ENCODE data around the gene BCOR. TPM values are rescaled to one million over a fixed set of nuclear protein-coding genes. Genes with fewer than 3 reads are reported as not detected.

BCOR gene
- total and polyA plus RNA-seq, 9 of the 15 experiments (the other 6 are each of a cell fraction or from before 2014, with no cell fraction given) = 27.5 to 113 (median 37.6) TPM

DNA sequence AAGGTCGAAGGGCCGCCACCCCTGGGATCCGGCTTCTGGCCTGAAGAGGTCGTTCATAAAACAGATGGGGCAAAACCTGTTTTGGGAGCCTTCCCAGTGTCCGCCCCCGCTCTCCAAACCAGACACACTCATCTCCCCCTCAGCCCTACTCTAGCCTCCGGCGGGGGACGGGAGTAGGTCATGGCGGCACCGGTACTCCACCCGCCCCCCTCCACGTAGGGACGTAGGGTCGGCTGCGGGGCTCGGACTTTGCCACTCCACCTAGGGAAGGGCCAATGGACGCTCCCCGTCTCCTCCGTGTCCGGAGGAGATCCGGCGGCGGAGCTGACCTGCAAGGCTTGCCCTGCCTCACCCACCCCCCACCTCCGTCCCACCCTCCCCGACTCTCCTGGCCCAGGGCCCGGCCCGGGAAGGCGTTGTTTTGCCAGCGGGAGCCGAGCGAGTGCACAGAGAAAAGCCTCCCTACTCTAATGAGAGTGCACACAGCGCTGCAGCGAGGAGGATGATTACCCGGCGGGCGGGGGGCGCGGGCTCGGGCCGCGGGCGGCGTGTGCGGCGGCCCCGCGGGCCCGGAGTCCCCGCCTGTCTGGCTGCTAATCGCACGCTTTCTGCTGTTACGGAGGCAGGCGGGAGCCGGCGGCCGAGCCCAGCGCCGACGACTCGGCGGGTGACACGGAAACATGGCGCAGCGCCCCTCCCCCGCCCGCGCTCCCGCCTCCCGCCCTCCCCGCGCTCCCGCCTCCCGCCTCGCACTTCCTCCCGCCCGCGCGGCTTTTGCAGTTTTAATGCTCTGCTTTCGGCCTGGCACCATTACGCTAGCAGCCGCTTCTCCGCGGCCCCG is 8.3 kb upstream of the BCOR start (continued):
- TF ChIP-seq, protein P1, sequence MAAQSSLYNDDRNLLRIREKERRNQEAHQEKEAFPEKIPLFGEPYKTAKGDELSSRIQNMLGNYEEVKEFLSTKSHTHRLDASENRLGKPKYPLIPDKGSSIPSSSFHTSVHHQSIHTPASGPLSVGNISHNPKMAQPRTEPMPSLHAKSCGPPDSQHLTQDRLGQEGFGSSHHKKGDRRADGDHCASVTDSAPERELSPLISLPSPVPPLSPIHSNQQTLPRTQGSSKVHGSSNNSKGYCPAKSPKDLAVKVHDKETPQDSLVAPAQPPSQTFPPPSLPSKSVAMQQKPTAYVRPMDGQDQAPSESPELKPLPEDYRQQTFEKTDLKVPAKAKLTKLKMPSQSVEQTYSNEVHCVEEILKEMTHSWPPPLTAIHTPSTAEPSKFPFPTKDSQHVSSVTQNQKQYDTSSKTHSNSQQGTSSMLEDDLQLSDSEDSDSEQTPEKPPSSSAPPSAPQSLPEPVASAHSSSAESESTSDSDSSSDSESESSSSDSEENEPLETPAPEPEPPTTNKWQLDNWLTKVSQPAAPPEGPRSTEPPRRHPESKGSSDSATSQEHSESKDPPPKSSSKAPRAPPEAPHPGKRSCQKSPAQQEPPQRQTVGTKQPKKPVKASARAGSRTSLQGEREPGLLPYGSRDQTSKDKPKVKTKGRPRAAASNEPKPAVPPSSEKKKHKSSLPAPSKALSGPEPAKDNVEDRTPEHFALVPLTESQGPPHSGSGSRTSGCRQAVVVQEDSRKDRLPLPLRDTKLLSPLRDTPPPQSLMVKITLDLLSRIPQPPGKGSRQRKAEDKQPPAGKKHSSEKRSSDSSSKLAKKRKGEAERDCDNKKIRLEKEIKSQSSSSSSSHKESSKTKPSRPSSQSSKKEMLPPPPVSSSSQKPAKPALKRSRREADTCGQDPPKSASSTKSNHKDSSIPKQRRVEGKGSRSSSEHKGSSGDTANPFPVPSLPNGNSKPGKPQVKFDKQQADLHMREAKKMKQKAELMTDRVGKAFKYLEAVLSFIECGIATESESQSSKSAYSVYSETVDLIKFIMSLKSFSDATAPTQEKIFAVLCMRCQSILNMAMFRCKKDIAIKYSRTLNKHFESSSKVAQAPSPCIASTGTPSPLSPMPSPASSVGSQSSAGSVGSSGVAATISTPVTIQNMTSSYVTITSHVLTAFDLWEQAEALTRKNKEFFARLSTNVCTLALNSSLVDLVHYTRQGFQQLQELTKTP (IDR thresholded peaks at IDR 0.05; ENCODE audit: low read depth in 1 of 2, partially characterized antibody in 2 of 2) = peak in 1 of 2 experiments; percentile 11
- TF ChIP-seq ZNF75A (CRISPR knock-in tag; IDR thresholded peaks at IDR 0.05) (no peak), KAT2B (IDR thresholded peaks at IDR 0.05; ENCODE audit: low read depth, low read length) (no peak), HMGN3 (IDR thresholded peaks at IDR 0.05; ENCODE audit: borderline replicate concordance, extremely low read depth, insufficient read length, low read depth, low read length) (peak; percentile 50), SPI1 (IDR thresholded peaks at IDR 0.05; ENCODE audit: borderline replicate concordance, low read depth, low read length) (peak; percentile 74), KLF13 (tag; IDR thresholded peaks at IDR 0.05; ENCODE audit: borderline replicate concordance, low read depth) (no peak), EP400 (IDR thresholded peaks at IDR 0.05) (peak; percentile 14; the same call in 1 of the 2 replicates), DDX20 (tag; IDR thresholded peaks at IDR 0.05; ENCODE audit: low read depth) (no peak), CSDE1 (IDR thresholded peaks at IDR 0.05) (no peak), CREM (IDR thresholded peaks at IDR 0.05; ENCODE audit: low read depth) (0 out of 2 replicates have a peak, but pooled peaks have one; percentile 10), GATAD2B (IDR thresholded peaks at IDR 0.05; ENCODE audit: borderline replicate concordance) (no peak), GTF2F1 (IDR thresholded peaks at IDR 0.05; ENCODE audit: low read depth, low read length) (no peak), RBM17 (IDR thresholded peaks at IDR 0.05; ENCODE audit: borderline replicate concordance, low read depth, low read length) (no peak), KDM5B (IDR thresholded peaks at IDR 0.05; ENCODE audit: insufficient replicate concordance, low read depth, low read length) (peak; percentile 20)
- TF ChIP-seq, protein P2, sequence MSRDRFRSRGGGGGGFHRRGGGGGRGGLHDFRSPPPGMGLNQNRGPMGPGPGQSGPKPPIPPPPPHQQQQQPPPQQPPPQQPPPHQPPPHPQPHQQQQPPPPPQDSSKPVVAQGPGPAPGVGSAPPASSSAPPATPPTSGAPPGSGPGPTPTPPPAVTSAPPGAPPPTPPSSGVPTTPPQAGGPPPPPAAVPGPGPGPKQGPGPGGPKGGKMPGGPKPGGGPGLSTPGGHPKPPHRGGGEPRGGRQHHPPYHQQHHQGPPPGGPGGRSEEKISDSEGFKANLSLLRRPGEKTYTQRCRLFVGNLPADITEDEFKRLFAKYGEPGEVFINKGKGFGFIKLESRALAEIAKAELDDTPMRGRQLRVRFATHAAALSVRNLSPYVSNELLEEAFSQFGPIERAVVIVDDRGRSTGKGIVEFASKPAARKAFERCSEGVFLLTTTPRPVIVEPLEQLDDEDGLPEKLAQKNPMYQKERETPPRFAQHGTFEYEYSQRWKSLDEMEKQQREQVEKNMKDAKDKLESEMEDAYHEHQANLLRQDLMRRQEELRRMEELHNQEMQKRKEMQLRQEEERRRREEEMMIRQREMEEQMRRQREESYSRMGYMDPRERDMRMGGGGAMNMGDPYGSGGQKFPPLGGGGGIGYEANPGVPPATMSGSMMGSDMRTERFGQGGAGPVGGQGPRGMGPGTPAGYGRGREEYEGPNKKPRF (IDR thresholded peaks at IDR 0.05; ENCODE audit: low read depth, low read length) = no peak
- TF ChIP-seq, protein P3, sequence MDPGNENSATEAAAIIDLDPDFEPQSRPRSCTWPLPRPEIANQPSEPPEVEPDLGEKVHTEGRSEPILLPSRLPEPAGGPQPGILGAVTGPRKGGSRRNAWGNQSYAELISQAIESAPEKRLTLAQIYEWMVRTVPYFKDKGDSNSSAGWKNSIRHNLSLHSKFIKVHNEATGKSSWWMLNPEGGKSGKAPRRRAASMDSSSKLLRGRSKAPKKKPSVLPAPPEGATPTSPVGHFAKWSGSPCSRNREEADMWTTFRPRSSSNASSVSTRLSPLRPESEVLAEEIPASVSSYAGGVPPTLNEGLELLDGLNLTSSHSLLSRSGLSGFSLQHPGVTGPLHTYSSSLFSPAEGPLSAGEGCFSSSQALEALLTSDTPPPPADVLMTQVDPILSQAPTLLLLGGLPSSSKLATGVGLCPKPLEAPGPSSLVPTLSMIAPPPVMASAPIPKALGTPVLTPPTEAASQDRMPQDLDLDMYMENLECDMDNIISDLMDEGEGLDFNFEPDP (CRISPR knock-in tag; IDR thresholded peaks at IDR 0.05) = no peak
